GM19397 (cell line): ENCODE results near the gene MYO3A.
"Not testable (repeated sequence)": the region's sequence is repeated elsewhere in the genome, so short reads cannot be mapped to it uniquely, and the experiment has no call there.

ENCODE experiments used
- ATAC-seq: cut with Tn5 transposase; IDR thresholded peaks from one replicate; pipeline ENCODE4 v1.9.1; 2021; ENCODE audit warnings: mild to moderate bottlenecking, moderate library complexity; ENCODE audit not compliant: unreplicated experiment

MYO3A gene

DNA sequence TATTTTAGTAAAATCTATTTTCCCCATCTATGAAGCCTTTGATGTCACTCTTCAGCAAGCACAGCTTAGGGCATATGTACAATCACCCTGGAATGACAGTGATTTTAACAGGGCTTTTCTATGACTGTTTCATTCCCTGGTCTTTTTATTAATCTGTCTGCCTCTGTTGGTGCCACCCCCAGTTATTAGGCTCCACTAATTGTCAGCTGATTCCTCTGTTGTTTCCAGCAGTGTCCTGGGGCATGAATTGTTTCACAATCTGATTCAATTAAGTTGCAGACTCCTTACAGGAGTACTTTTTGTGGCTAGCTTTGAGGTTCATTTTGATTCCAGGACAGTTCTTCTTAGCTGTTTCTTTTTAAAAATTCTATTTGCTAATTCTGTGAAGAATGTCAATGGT, 38.6 kb downstream of the MYO3A start:
- no peak for ATAC-seq

DNA sequence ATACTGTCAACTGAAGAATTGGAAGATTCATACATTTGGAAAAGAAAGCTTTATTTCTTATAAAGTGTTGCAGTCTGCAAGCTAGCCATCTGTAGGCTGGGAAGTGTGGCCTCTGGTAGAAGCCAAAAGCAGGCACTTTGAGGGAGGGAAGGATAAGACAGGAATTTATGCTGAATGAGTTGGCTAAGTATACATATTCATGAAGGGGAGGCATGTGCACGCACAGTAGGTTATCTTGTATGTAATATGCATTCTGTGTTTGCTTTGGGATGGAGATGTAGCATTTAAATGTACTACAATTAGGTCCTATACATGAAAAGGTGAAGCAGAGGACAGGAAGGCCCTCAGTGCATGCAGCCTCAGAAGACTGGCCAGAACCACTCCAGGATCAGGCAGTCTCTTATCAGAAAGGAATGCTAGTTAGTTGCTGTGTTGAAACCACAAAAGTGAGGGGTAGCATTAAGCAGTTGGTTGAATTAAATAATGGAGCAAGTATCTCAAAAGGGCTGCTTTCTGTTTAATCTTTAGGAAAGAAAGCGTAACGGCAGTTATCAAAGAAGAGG, 40.9 kb downstream of the MYO3A start:
- no peak for ATAC-seq

DNA sequence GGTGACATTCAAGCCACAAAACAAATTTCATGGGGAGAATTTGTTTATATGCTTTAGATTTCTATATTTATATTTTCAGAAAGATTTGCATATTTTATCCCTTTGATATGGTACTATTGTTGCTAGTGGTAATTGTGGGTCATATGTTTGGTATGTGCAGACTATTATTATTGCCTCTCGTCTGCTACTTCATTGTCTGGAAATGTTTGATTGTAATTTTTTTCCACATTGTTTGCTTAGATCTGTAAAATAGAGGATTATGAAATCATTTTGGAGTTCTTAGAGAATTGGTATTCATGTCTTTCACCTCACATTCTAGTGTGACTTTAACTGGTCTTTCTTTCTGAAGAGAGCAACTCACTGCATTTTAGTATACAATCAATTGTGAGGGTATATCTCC, 44.7 kb downstream of the MYO3A start:
- no peak for ATAC-seq

DNA sequence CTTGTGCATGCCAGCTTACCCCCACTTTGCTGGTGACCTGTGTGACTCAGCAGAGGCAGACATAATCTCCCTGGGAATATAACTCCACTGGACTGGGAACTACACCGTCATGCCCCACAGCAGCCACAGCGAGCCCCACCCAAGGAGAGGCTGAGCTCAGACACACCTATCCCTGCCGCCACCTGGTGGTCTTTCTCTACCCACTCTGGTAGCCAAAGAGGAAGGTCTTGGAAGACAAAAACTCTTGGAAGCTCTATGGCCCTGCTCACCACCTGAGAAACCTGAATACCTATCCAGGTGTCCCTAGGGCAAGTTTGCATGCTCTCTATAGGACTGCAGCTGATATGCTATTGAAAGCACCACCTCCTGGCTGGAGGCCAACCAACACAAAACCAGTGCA, 48.1 kb downstream of the MYO3A start:
- ATAC-seq = no peak

DNA sequence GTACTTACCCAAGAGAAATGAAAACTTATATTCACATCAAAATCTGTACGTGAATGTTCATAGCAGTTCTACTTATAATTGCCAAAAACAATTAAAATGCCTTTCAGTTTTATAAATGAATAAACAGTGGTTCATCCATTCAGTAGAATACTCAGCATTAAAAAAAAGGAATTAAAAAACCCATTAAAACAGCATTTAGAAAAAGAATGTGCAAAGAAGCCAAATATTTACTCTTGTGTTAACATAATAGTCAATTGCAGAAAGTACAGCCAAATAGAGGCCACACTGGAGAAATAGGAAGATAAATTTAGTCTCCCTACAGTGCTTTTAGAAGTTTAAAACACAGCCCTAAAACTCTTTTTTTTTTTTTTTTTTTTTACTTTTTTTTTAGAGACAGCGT, 54.6 kb downstream of the MYO3A start:
- ATAC-seq = no peak

DNA sequence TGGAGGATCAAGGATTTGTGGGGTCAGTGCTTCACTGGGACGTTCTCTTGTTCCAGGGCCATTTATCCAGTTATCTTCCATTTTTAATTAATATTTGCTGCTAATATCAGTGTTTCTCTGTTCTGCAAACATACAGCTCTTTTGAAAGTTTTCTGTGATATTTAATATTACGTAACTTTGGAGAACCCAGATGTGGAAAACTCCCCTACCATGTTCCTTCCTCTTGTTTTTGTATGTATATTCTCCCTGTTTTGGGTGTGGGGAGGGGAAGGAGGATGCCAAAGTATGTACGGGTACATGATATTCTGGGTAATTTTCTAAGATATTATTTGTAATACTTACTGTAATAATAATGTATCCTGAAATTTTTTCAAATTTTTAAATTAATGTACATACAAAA, 55.9 kb downstream of the MYO3A start:
- no peak for ATAC-seq

DNA sequence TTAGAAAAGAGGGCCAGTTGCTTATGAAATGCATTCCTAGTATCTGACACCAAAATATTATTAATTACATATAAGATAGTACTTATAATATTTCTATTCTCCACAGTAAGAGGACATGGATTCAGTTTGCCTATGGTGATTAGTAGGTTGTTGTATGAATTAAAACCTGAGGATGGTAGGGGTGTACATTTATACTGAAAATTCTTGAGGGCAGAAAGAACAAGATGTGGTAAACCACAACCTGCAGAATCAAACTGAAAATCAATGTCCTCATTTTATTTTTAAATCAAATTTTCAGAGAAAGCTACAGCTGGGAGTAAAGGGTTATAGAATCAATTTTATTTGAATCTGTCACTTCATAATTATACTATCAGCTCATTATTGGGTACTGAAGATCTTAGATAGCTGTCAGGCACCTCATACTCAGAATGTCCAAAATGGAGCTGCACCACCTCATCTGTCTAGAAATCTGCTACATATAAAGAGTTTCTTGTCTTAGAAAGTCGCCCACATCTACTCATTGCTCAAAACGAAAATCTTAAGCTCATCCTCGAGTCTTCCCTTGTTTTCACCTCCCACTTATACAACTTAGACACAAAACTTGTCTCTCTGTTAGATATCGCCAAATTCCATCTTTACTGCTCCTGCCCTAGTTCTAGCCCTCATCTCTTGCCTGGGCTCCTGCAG, 65.4 kb downstream of the MYO3A start:
- ATAC-seq = no peak

DNA sequence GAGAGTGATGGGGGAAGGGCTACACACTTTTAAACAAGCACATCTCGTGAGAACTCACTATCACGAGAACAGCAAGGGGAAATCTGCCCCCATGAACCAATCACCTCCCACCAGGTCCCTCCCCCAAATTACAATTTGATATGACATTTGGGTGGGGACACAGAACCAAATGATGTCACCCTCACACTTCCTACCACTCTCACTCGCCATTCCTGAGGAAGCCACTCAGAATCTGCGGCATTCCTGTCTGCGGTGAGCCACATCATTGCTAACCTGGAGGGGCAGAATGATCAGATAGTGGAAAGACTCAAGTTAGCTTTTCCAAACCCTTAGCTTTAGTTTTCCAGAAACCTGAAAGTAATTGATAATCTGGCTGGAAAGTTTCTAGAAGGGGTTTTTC, 66.9 kb downstream of the MYO3A start:
- ATAC-seq = no peak

DNA sequence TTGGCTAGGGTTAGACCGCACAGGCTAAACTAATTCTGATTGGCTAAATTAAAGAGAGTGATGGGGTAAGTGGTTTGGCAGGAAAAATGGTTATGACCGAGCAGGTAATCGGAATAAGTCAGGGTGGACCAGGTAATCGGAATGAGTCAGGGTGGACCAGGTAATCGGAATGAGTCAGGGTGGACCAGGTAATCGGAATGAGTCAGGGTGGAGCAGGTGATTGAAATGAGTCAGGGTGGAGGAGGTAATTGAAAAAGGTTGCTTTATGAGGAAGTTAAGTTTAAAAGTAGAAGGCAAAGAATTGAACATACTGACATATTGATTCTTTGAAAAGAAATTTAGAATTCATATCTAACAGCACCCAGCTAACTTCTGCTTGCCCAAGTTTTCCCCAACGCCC, 68.4 kb downstream of the MYO3A start:
- not testable (repeated sequence) for ATAC-seq

DNA sequence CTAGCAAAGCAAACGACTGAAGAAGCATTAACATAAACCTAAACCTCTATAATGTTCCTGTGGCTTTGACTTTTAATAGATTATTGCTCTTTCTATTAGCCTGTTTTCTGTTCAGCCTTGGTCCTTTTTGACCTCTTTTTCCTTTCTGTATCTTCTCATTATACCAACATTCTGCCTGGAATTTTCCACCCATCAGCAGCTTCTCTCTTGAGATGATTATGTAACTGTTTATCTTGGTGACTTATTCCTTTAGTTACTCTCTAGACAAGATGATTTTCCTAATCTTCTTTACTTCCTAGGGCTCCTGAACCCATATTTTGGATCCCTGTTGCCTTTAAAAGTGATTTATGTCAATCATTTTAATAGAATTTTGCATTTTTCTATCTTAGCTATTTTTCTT, 81.1 kb downstream of the MYO3A start:
- ATAC-seq = no peak

DNA sequence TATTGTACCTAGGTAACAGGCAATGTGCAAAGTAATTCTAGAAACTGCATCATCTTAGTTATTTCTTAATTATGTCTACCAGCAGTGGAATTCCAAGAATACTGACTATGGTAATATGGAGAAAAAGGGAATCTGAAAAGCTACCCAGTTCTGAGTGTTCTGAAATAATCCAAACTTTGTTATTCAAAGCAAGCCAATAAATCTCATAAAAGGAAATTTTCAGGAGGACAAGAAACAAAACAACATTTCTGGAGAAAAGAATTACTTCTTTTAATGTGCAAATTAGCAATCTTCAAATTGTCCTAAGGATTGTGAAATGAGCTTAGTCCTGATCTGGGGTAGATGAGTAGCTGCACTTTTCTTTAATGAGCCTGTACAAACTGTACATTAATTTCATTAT, 88.8 kb downstream of the MYO3A start:
- no peak for ATAC-seq

DNA sequence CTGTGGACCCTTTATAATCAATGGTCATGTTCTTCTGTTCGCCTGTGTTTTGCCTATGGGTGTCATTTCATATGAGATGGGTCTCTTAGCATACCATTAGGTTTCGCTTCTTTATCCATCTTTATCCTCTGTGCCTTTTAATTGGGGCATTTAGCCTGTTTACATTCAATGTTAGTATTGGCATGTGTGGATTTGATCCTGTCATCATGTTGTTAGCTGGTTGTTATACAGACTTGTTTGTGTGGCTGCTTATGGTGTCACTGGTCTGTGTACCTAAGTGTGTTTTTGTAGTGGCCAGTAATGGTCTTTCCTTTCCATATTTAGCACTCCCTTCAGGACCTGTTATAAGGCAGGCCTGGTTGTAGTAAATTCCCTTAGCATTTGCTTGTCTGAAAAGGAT, 90.3 kb downstream of the MYO3A start:
- no peak for ATAC-seq

DNA sequence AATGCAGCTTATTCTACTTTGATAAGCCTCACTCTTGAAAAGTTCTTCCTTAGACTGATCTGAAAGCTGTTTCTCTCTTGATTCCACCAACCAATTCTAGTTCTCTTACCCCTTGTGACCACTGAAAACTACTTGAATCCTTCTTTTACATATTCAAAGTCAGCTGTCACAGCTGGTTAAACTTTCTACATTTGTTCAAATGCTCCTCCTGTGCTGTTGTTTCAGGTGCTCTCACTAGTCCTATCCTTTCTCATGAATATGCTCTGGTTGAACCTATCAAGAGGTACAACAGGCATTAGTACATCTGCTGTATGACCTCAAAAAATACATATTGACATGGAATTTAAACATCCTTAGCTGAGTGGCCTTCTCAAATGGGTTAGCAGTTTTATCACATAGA, 91.5 kb downstream of the MYO3A start:
- no peak for ATAC-seq

DNA sequence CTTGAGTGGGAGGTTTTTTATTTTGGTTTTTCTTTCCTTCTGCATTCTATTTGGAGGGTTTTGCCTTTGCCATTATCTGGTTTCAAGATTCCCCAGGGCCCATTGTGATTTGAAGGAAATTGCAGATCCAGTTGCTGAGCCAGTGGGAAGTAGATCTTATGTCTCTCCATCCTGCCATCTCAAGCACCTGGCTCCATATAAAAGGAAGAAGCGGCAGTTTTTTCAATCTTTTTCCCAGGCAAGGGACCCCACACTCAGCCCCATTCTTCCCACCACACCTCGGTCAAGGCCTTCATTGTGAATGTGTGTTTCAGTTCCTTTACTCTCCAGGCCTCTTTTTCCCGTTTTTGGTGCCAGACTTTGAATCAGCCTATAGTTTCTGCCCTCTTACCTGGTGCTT, 95.8 kb downstream of the MYO3A start:
- no peak for ATAC-seq

DNA sequence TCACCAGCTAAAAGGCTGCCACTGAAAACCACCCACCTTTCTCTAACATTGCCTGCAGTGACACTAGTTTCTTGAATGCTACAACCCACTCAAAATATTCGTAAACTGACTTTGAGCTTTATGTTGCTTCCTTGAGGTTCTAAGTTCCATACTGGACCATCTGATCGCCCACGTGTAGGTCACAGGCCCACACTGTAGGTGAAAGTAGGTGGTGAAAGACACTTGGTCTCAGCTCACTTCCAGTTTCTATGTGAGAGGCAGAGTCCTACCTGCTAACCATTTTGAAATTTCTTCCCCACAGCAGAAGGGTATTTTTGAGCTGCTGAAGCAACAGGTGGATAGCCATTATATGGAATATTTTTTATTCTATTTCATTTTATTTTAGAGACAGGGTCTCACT, 97.3 kb downstream of the MYO3A start:
- ATAC-seq = no peak

DNA sequence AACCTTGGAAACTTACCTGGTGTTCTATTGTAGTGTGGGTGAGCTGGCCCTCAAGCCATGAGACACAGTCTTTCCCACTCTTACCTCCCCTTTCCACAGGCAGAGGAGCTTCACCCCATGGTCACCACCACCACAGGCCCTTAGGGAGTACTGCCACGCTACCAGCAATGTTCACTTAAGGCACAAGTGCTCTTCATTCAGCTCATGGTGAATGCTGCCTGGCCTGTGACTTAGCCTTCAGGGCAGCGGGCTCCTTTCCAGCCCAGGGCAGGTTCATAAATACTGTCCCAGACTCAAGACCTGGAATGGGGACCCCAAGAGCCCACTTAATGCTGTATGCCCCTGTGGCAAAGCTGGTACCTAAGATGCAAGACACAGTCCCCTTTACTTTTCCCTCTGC, 109.4 kb downstream of the MYO3A start:
- no peak for ATAC-seq

DNA sequence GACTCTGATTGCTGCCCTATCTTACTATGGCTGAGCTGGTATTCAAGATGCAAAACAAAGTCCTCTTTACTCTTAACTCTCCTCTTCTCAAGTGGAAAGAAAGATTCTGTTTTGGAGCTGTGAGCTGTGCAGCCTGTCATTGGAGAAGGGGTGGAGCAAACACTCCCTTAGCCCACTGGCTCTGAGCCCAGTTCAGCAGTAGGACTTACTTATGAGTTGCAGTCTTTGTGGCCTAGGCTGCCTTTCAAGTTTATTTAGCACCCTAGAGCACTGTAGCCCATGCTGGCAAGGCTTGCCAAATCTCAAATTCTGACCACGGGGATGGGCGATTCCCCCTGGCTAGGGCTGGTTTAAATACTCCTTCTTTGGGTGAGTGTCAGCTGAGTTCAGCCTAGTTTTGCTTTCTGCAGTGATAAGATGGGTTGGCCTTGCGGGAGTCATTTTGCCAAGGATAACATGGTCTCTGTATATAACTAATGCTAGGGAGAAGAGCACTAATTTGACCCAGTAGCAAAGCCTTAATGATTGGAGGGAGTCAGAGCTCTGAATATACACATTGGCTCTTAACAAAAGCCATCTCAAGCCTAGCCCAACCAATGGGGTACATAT, 110.2 kb downstream of the MYO3A start:
- ATAC-seq = no peak

DNA sequence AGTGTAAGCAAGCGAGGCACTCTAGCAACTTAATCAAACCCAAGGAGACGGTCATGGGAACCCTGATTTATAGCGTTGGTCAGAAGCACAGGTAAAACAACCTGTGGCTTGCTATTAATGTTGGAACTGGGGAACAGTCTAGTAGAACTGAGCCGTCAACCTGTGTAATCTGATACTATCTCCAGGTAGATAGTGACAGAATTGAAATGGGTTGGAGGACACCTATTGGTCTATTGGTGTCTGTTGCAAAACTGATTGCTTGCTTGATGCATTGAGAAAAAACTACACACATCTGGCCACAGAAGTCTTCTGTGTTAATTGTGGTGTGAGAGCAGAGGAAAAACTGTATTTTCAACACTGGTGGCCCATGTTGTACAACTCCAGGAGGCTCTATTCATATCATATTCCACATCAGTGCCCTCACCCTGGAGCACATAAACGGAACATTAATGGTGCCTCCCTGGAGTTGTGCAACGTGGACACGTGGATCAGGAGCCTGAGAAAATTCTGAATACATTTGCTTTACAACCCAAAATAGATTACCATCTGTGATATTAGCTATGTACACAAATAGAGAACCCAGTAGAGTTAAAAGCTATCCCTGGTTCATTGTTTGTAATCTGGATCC, 112.2 kb downstream of the MYO3A start:
- no peak for ATAC-seq

DNA sequence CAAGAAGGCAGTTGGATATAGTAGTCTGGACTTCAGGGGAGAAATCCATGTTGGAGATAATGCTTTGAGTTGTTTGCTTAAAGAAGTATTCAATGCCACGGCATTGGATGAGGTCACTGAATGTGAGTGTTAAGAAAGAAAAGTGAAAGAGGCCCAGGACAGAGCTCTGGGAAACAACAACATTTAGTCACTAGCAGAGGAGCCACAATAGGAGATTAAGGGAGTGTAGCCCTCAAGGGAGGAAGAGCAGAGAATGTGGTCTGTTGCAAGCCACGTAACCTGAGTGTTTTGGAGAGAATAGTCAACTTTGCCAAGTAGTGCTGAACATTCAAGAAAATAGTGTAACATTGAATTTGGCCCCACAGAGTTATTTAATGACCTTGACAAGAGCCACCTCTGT, 114.7 kb downstream of the MYO3A start:
- ATAC-seq = no peak

DNA sequence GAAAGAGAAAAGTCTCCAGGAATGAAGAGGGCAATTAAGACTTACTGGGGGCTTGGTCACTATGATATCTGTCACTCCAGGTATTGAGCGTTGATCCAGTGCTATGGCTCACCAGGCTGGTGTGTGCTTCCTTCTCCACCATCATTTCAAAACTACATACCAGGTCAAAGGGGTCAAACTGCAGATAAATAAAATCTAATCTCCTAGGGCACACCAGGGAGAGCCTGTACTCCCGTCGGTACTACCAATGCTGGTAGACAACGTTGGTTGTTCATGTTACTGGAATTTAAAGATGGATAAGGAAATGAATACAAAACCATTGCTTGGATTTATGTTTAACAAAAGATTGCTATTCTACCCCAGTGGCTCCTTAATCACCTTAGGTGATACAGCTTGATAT, 118.3 kb downstream of the MYO3A start:
- no peak for ATAC-seq

DNA sequence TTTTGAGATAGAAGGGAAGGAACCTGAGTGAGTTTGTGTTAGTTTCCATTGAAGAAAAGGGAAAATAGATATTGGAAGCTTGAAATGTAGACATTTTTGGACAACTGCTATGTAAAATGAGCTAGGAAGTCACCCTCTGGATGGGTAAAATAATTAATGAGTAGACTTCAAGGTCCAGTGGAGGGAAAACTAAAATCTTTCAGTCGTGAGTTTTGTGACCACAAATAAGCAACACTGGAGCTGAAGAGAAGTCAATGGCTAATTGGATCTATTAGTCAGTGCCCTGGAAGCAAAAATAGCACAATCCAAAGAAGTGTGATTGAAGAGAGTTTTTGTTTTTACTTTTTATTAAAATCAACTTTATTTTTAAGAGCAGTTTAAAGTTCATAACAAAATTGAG, 123.4 kb downstream of the MYO3A start:
- no peak for ATAC-seq

DNA sequence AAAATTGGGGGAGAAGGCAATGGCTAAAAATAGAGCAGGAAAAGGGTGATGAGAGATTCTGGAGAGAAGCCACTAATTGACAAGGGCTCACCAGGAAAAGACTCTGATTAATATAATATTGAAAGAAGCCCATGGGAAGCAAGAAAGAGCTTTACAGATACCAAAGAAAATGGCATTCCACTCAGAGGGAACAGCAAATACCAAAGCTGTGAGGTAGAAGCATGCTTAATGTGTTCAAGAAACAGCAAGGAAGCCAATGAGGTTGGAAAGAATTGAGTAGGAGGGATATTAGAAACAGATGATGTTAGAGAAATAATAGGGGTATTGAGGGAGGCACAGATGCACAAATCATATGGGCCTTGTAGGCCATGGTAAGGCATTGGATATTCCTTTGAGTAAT, 130.1 kb downstream of the MYO3A start:
- ATAC-seq = no peak
